ES-I3 (cell line): ENCODE measurements around the gene SPTBN4.
A peak's percentile ranks its signal among the peaks of the same experiment; 100 is the strongest.
"Not testable (repeated sequence)": the region's sequence is repeated elsewhere in the genome, so short reads cannot be mapped to it uniquely, and the experiment has no call there.

Experiments used
- H3K36me3 ChIP-seq: 2 replicates; pipeline ENCODE4 v1.6.1; 2013; ENCODE audit warnings: mild to moderate bottlenecking, low read length, control low read depth, moderate library complexity; ENCODE audit not compliant: insufficient read depth
- H3K4me1 ChIP-seq: 2 replicates; pipeline ENCODE4 v1.6.1; 2013; ENCODE audit warnings: mild to moderate bottlenecking, control low read depth, low read length; ENCODE audit not compliant: insufficient read depth
- H3K9ac ChIP-seq: 2 replicates; pipeline ENCODE4 v1.6.1; 2013; ENCODE audit warnings: low read depth, mild to moderate bottlenecking, low read length, moderate library complexity
- H3K9me3 ChIP-seq: 2 replicates; pipeline ENCODE4 v1.6.1; 2013; ENCODE audit warnings: mild to moderate bottlenecking, low read length, moderate library complexity; ENCODE audit not compliant: control insufficient read depth, insufficient read depth

The SPTBN4 gene

GRCh38 chr19:40446263-40446784, 20.5 kb upstream of the SPTBN4 start:
- Histone ChIP-seq H3K9ac (no peak overlapping the region), H3K36me3 (peaks cover 6% of the 10 kb centered on the region; the same call in 1 of the 2 replicates), H3K9me3 (no peaks in the 10 kb centered on the region), H3K4me1 (peaks cover 18% of the 10 kb centered on the region)

- Histone ChIP-seq H3K4me1 (peaks cover 10% of the 10 kb centered on the region), H3K36me3 (no peaks in the 10 kb centered on the region; the same call in 1 of the 2 replicates), H3K9ac (no peak overlapping the region), H3K9me3 (no peaks in the 10 kb centered on the region)
These were observed 17.3 kb upstream of the SPTBN4 start for GRCh38 chr19:40449506-40449905.

- Histone ChIP-seq H3K9me3 (no peaks in the 10 kb centered on the region), H3K36me3 (no peaks in the 10 kb centered on the region; the same call in 1 of the 2 replicates)
These were observed 16.1 kb upstream of the SPTBN4 start for GRCh38 chr19:40450664-40451063.

GRCh38 chr19:40452016-40452415, 14.8 kb upstream of the SPTBN4 start:
- Histone ChIP-seq H3K9me3 (no peaks in the 10 kb centered on the region), H3K9ac (no peak overlapping the region), H3K36me3 (no peaks in the 10 kb centered on the region; the same call in 1 of the 2 replicates), H3K4me1 (peaks cover 2% of the 10 kb centered on the region; the same call in 1 of the 2 replicates)

More at GRCh38 chr19:40450664-40451063, 16.1 kb upstream of the SPTBN4 start:
- H3K9ac ChIP-seq, result no peak overlapping the region
- peaks cover 10% of the 10 kb centered on the region for H3K4me1 ChIP-seq

GRCh38 chr19:40453151-40453735, 13.6 kb upstream of the SPTBN4 start:
- Histone ChIP-seq H3K4me1 (peaks cover 2% of the 10 kb centered on the region; the same call in 1 of the 2 replicates), H3K36me3 (no peaks in the 10 kb centered on the region), H3K9me3 (no peaks in the 10 kb centered on the region), H3K9ac (no peak overlapping the region)

GRCh38 chr19:40453943-40454342, 12.9 kb upstream of the SPTBN4 start:
- not testable (repeated sequence) for H3K9me3 ChIP-seq, H3K4me1 ChIP-seq, H3K36me3 ChIP-seq, H3K9ac ChIP-seq

- Histone ChIP-seq H3K9me3 (no peaks in the 10 kb centered on the region), H3K9ac (no peak overlapping the region), H3K36me3 (no peaks in the 10 kb centered on the region), H3K4me1 (no peaks in the 10 kb centered on the region)
These were observed 9.8 kb upstream of the SPTBN4 start for GRCh38 chr19:40457048-40457447.

GRCh38 chr19:40457953-40458596, 8.7 kb upstream of the SPTBN4 start:
- Histone ChIP-seq H3K9me3 (no peaks in the 10 kb centered on the region), H3K4me1 (no peaks in the 10 kb centered on the region), H3K9ac (no peak overlapping the region), H3K36me3 (no peaks in the 10 kb centered on the region)

- Histone ChIP-seq H3K9ac (no peak overlapping the region), H3K36me3 (no peaks in the 10 kb centered on the region), H3K9me3 (no peaks in the 10 kb centered on the region), H3K4me1 (no peaks in the 10 kb centered on the region)
These were observed 8.2 kb upstream of the SPTBN4 start for GRCh38 chr19:40458597-40458974.

- H3K36me3 ChIP-seq, result no peaks in the 10 kb centered on the region
- H3K4me1 ChIP-seq, result no peaks in the 10 kb centered on the region
- H3K9ac ChIP-seq, result no peak overlapping the region
- no peaks in the 10 kb centered on the region for H3K9me3 ChIP-seq
These were observed 6.6 kb upstream of the SPTBN4 start for GRCh38 chr19:40460185-40460584.

GRCh38 chr19:40461669-40462221, 5.1 kb upstream of the SPTBN4 start:
- Histone ChIP-seq H3K9me3 (no peaks in the 10 kb centered on the region), H3K36me3 (no peaks in the 10 kb centered on the region), H3K4me1 (peaks cover 7% of the 10 kb centered on the region; the same call in 1 of the 2 replicates), H3K9ac (no peak overlapping the region)

GRCh38 chr19:40463587-40464037, 3.2 kb upstream of the SPTBN4 start:
- H3K4me1 ChIP-seq, H3K9ac ChIP-seq, H3K9me3 ChIP-seq, H3K36me3 ChIP-seq: not testable (repeated sequence)

GRCh38 chr19:40464059-40465024, 2.5 kb upstream of the SPTBN4 start:
- Histone ChIP-seq H3K4me1 (peaks cover 7% of the 10 kb centered on the region; the same call in 1 of the 2 replicates), H3K9me3 (no peaks in the 10 kb centered on the region), H3K36me3 (no peaks in the 10 kb centered on the region), H3K9ac (peak overlapping the region; percentile 82)

GRCh38 chr19:40465025-40465556, 1.7 kb upstream of the SPTBN4 start:
- no peaks in the 10 kb centered on the region for H3K9me3 ChIP-seq
- no peaks in the 10 kb centered on the region for H3K36me3 ChIP-seq
- peaks cover 7% of the 10 kb centered on the region; the same call in 1 of the 2 replicates for H3K4me1 ChIP-seq
- peak overlapping the region; percentile 82 for H3K9ac ChIP-seq
